HEK293 (cell line): ENCODE results near the gene CDC40.
"Not testable (repeated sequence)": the region's sequence is repeated elsewhere in the genome, so short reads cannot be mapped to it uniquely, and the experiment has no call there.

Experiments
- CTCF ChIA-PET: fragments of 350-600 bp; formaldehyde crosslinking; extraction: SDS; loops from one replicate; lab custom pipeline; 2021; ENCODE audit warnings: antibody characterized with exemption; lab: Yijun Ruan, JAX
- POLR2A ChIA-PET: fragments of 300-600 bp; formaldehyde crosslinking; extraction: SDS; loops from one replicate; lab custom pipeline; 2020; ENCODE audit warnings: antibody characterized with exemption, inconsistent platforms; lab: Yijun Ruan, JAX
- H3K27ac ChIP-seq: fragments of 200-500 bp; sonication (Bioruptor generic); 2 replicates; pipeline ENCODE4 v1.5.1; 2014; ENCODE audit warnings: low read depth, low read length, control low read depth, inconsistent platforms; ENCODE audit errors: extremely low read depth
- H3K36me3 ChIP-seq, 2 experiments: fragments of 200-500 bp in 1 of 2; sonication (Bioruptor generic) in 1 of 2; 1 replicate in 1 of 2; 2 replicates in 1 of 2; pipeline ENCODE4 v1.5.1; 2014 to 2017; ENCODE audit warnings: inconsistent platforms in 2 of 2, low read length in 2 of 2; ENCODE audit not compliant: control insufficient read depth in 2 of 2, insufficient read depth in 1 of 2
- H3K4me1 ChIP-seq: fragments of 200-500 bp; sonication (Bioruptor generic); 2 replicates; pipeline ENCODE4 v1.5.1; 2014; ENCODE audit warnings: mild to moderate bottlenecking, low read length, inconsistent platforms; ENCODE audit not compliant: control insufficient read depth, insufficient read depth
- H3K4me3 ChIP-seq: 2 replicates; pipeline ENCODE4 v1.5.1; 2011; ENCODE audit warnings: low read depth, mild to moderate bottlenecking, control low read depth, low read length, moderate library complexity
- H3K9me3 ChIP-seq: fragments of 200-500 bp; sonication (Bioruptor generic); 2 replicates; pipeline ENCODE4 v1.5.1; 2014; ENCODE audit warnings: low read depth, low read length, inconsistent platforms; ENCODE audit not compliant: control insufficient read depth, insufficient read depth
- BCL11A ChIP-seq: fragments of 450-650 bp; formaldehyde crosslinking; IDR thresholded peaks from 2 replicates; pipeline ENCODE4 v1.5.1; 2016; ENCODE audit warnings: low read depth, missing biosample characterization, missing genetic modification characterization
- BCL11B ChIP-seq: fragments of 450-650 bp; formaldehyde crosslinking; IDR thresholded peaks from 2 replicates; pipeline ENCODE4 v1.5.1; 2016; ENCODE audit warnings: low read depth, missing biosample characterization, missing genetic modification characterization
- GLIS1 ChIP-seq: fragments of 450-650 bp; formaldehyde crosslinking; IDR thresholded peaks from 2 replicates; pipeline ENCODE4 v1.5.1; 2016; ENCODE audit warnings: missing biosample characterization, missing genetic modification characterization
- HIC1 ChIP-seq: fragments of 450-650 bp; formaldehyde crosslinking; IDR thresholded peaks from 2 replicates; pipeline ENCODE4 v1.5.1; 2016; ENCODE audit warnings: missing biosample characterization, missing genetic modification characterization
- INSM2 ChIP-seq: fragments of 450-650 bp; formaldehyde crosslinking; IDR thresholded peaks from 2 replicates; pipeline ENCODE4 v1.5.1; 2016; ENCODE audit warnings: missing biosample characterization, missing genetic modification characterization
- KLF10 ChIP-seq: fragments of 450-650 bp; IDR thresholded peaks from 2 replicates; pipeline ENCODE4 v1.5.1; 2018; ENCODE audit warnings: missing biosample characterization, mild to moderate bottlenecking, missing genetic modification characterization
- KLF8 ChIP-seq: fragments of 450-650 bp; formaldehyde crosslinking; IDR thresholded peaks from 2 replicates; pipeline ENCODE4 v1.5.1; 2016; ENCODE audit warnings: missing biosample characterization, missing genetic modification characterization
- REPIN1 ChIP-seq: fragments of 450-650 bp; formaldehyde crosslinking; IDR thresholded peaks from 2 replicates; pipeline ENCODE4 v1.5.1; 2017; ENCODE audit warnings: missing biosample characterization, missing genetic modification characterization, low read depth
- SP2 ChIP-seq: fragments of 450-650 bp; formaldehyde crosslinking; IDR thresholded peaks from 2 replicates; pipeline ENCODE4 v1.5.1; 2016; ENCODE audit warnings: missing biosample characterization, missing genetic modification characterization
- ZEB2 ChIP-seq: fragments of 450-650 bp; formaldehyde crosslinking; IDR thresholded peaks from 2 replicates; pipeline ENCODE4 v1.5.1; 2016; ENCODE audit warnings: missing biosample characterization, missing genetic modification characterization
- ZNF146 ChIP-seq: fragments of 450-650 bp; formaldehyde crosslinking; IDR thresholded peaks from 2 replicates; pipeline ENCODE4 v1.5.1; 2016; ENCODE audit warnings: missing biosample characterization, missing genetic modification characterization
- ZNF19 ChIP-seq: fragments of 450-650 bp; formaldehyde crosslinking; IDR thresholded peaks from 2 replicates; pipeline ENCODE4; 2016; ENCODE audit warnings: missing biosample characterization, missing genetic modification characterization, low read depth
- ZNF335 ChIP-seq: fragments of 450-650 bp; formaldehyde crosslinking; conservative IDR thresholded peaks from 2 replicates; pipeline ENCODE4 v1.5.1; 2016; ENCODE audit warnings: missing biosample characterization, missing genetic modification characterization
- ZNF350 ChIP-seq: fragments of 450-650 bp; formaldehyde crosslinking; IDR thresholded peaks from 2 replicates; pipeline ENCODE4 v1.5.0; 2017; ENCODE audit warnings: missing biosample characterization, mild to moderate bottlenecking, missing genetic modification characterization
- ZNF423 ChIP-seq: fragments of 450-650 bp; formaldehyde crosslinking; IDR thresholded peaks from 2 replicates; pipeline ENCODE4 v1.5.1; 2016; ENCODE audit warnings: missing biosample characterization, missing genetic modification characterization
- ZNF513 ChIP-seq: fragments of 450-650 bp; IDR thresholded peaks from 2 replicates; pipeline ENCODE4 v1.5.1; 2018; ENCODE audit warnings: missing biosample characterization, missing genetic modification characterization
- ZNF600 ChIP-seq: fragments of 450-650 bp; formaldehyde crosslinking; IDR thresholded peaks from 2 replicates; pipeline ENCODE4 v1.5.1; 2016; ENCODE audit warnings: missing biosample characterization, missing genetic modification characterization
- ZNF629 ChIP-seq: fragments of 450-650 bp; formaldehyde crosslinking; IDR thresholded peaks from 2 replicates; pipeline ENCODE4 v1.5.1; 2017; ENCODE audit warnings: missing biosample characterization, missing genetic modification characterization
- ZNF645 ChIP-seq: fragments of 450-650 bp; formaldehyde crosslinking; IDR thresholded peaks from 2 replicates; pipeline ENCODE4; 2016; ENCODE audit warnings: missing biosample characterization, missing genetic modification characterization
- ZNF701 ChIP-seq: fragments of 450-650 bp; formaldehyde crosslinking; IDR thresholded peaks from 2 replicates; pipeline ENCODE4 v1.5.1; 2016; ENCODE audit warnings: missing biosample characterization, missing genetic modification characterization
- ZSCAN5A ChIP-seq: fragments of 450-650 bp; formaldehyde crosslinking; IDR thresholded peaks from 2 replicates; pipeline ENCODE4 v1.5.1; 2016; ENCODE audit warnings: missing biosample characterization, missing genetic modification characterization

Gene CDC40

GRCh38 chr6:110271732-110272022 is 91.5 kb downstream of the CDC40 start (continued):
- TF ChIP-seq ZNF645 (tag by site-specific recombination), result no peak
- no peak for TF ChIP-seq ZNF701 (tag by site-specific recombination)
- TF ChIP-seq SP2 (tag by site-specific recombination), result no peak
- no peak for TF ChIP-seq ZNF513 (tag by site-specific recombination)
- TF ChIP-seq ZNF600 (tag by site-specific recombination), result no peak
- no peak for TF ChIP-seq ZNF146 (tag by site-specific recombination)
- no peak for TF ChIP-seq KLF10 (tag by site-specific recombination)
- no peak for TF ChIP-seq ZNF335
- TF ChIP-seq BCL11B (tag by site-specific recombination), result no peak
- no peak for TF ChIP-seq HIC1

- H3K9me3 ChIP-seq, H3K27ac ChIP-seq, H3K4me1 ChIP-seq, H3K4me3 ChIP-seq, POLR2A ChIA-PET, H3K36me3 ChIP-seq, CTCF ChIA-PET: not testable (repeated sequence)
Observed at GRCh38 chr6:110272781-110273180, 92.6 kb downstream of the CDC40 start.

- no peaks in the 10 kb centered on the region for H3K36me3 ChIP-seq
- H3K4me1 ChIP-seq, result no peaks in the 10 kb centered on the region
- H3K27ac ChIP-seq, result no peak overlapping the region
- no peak overlapping the region for H3K4me3 ChIP-seq
- TF ChIP-seq INSM2 (tag by site-specific recombination) (no peak), ZNF19 (tag by site-specific recombination) (no peak), REPIN1 (tag by site-specific recombination) (no peak), ZNF350 (tag by site-specific recombination) (no peak), ZSCAN5A (no peak), BCL11A (no peak), GLIS1 (tag by site-specific recombination) (no peak), ZNF423 (tag by site-specific recombination) (no peak), ZNF645 (tag by site-specific recombination) (no peak), KLF8 (tag by site-specific recombination) (no peak), ZEB2 (tag by site-specific recombination) (no peak), ZNF629 (no peak)
- ChIA-PET CTCF (no interaction called here), POLR2A (no interaction called here)
- H3K9me3 ChIP-seq, result no peaks in the 10 kb centered on the region
Observed at GRCh38 chr6:110277100-110277665, 97.0 kb downstream of the CDC40 start.
